Measurements from ENCODE around the gene GPR87.

Gene GPR87

GRCh38 chr3:151316267-151316991 lies at the start of gene GPR87:
GPR87 (minus strand) TSS chr3:151316820; CDS start chr3:151300100, 16,720 bp downstream.
- peak; percentile 97 for DNase-seq (ENCODE audit: low read depth)
- no peak for TF ChIP-seq CTCF (IDR thresholded peaks at IDR 0.05; ENCODE audit: insufficient read depth, low read depth, low read length, missing control alignments)
- peak within 1 kb of the TSS; percentile 95 for H3K4me3 ChIP-seq (ENCODE audit: low read length)

- no peak for DNase-seq (ENCODE audit: low read depth)
- H3K4me3 ChIP-seq (ENCODE audit: low read length), result no peak overlapping the region
- TF ChIP-seq CTCF (IDR thresholded peaks at IDR 0.05; ENCODE audit: insufficient read depth, low read depth, low read length, missing control alignments), result no peak
Observed at GRCh38 chr3:151362751-151363174, 46.1 kb upstream of the GPR87 start.

- TF ChIP-seq CTCF (IDR thresholded peaks at IDR 0.05; ENCODE audit: insufficient read depth, low read depth, low read length, missing control alignments), result no peak
- no peak overlapping the region for H3K4me3 ChIP-seq (ENCODE audit: low read length)
- DNase-seq (ENCODE audit: low read depth), result no peak
Observed at GRCh38 chr3:151357463-151357850, 40.8 kb upstream of the GPR87 start.

GRCh38 chr3:151356794-151357462 lies 40.3 kb upstream of the GPR87 start:
- H3K4me3 ChIP-seq (ENCODE audit: low read length), result no peak overlapping the region
- peak; percentile 8 for DNase-seq (ENCODE audit: low read depth)
- no peak for TF ChIP-seq CTCF (IDR thresholded peaks at IDR 0.05; ENCODE audit: insufficient read depth, low read depth, low read length, missing control alignments)

GRCh38 chr3:151351648-151352047 lies 35.0 kb upstream of the GPR87 start:
- DNase-seq (ENCODE audit: low read depth), result no peak
- no peak for TF ChIP-seq CTCF (IDR thresholded peaks at IDR 0.05; ENCODE audit: insufficient read depth, low read depth, low read length, missing control alignments)
- H3K4me3 ChIP-seq (ENCODE audit: low read length), result no peak overlapping the region

- H3K4me3 ChIP-seq (ENCODE audit: low read length), result no peak overlapping the region
- no peak for TF ChIP-seq CTCF (IDR thresholded peaks at IDR 0.05; ENCODE audit: insufficient read depth, low read depth, low read length, missing control alignments)
- DNase-seq (ENCODE audit: low read depth), result no peak
Observed at GRCh38 chr3:151351219-151351618, 34.6 kb upstream of the GPR87 start.
